ENCODE results near the gene SGIP1.

- TF ChIP-seq POLR2A (IDR thresholded peaks at IDR 0.05) = no peak
- no peak for TF ChIP-seq CTCF (IDR thresholded peaks at IDR 0.05)
These were observed 15.3 kb upstream of the SGIP1 start for GRCh38 chr1:66518654-66519053.
